ENCODE data around the gene ZSWIM5.

DNA sequence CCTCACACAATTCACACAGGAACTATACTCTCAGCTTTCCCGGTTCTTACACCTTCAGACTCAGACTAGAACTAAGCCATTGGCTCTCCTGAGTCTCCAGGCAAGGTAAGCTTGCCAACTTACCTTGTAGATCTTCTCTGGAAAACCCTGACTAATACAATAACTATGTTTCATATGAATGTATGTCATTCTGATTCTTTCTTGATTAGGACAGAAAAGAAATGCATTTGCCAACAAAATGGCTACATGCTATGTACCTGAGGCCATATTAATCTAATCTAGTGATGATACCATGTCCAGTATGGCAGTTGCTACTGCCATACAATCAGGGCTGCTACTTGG, 9.8 kb upstream of the ZSWIM5 start:
- no peak for TF ChIP-seq POLR2AphosphoS5 (IDR thresholded peaks at IDR 0.05; ENCODE audit: borderline replicate concordance, low read depth, low read length)
- TF ChIP-seq EZH2 (IDR thresholded peaks at IDR 0.05): no peak
- no peak for TF ChIP-seq FOXP2 (optimal IDR thresholded peaks at IDR 0.05; ENCODE audit: control extremely low read depth, extremely low read length, insufficient read depth)
